ENCODE data around the gene WDR45.
"Not testable (repeated sequence)": the region's sequence is repeated elsewhere in the genome, so short reads cannot be mapped to it uniquely, and the experiment has no call there.

WDR45 gene

GRCh38 chrX:49079489-49080428, at the start of gene WDR45:
Gene WDR45 (minus strand): TSS chrX:49079887. CDS start chrX:49078095, 1,792 bp downstream.
- peak; percentile 33 for DNase-seq

DNA sequence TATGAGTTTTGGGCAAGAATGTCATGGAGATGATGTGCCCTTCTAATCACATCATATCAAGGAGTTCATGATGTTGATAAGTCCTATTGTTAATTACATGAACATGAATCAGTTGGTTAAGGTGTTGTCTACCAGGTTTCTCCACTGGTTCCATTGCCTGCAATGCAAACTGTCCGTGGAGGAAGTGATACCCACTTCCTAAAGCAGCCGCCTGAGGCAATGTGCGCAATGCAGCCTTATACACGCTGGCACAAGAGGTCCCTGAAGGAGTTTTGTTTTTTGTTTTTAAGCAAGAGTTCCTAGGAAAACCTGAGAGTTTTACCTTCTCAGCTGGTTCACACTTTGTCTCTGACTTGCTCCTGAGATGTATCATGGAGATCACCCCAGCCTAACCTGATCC, 49.7 kb upstream of the WDR45 start:
- DNase-seq: no peak

DNA sequence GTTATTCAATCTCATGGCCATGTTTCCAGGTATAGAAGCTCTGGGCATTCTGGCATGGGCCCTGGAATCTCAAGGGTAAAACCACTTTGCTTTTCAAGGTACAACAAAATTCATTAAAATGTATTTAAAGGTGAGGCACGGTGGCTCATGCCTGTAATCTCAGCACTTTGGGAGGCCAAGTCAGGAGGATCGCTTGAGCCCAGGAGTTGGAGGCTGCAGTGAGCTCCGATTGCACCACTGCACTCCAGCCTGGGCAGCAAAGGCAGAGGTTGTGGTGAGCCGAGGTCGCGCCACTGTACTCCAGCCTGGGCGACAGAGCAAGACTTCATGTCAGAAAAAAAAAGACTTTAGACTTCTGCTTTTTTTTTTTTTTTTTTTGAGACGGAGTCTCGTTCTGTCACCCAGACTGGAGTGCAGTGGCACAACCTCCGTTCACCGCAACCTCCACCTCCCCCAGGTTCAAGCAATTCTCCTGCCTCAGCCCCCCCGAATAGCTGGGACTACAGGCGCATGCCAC, 48.1 kb upstream of the WDR45 start:
- DNase-seq: not testable (repeated sequence)

GRCh38 chrX:49122499-49122898, 42.8 kb upstream of the WDR45 start:
- no peak for DNase-seq

- no peak for DNase-seq
Observed at GRCh38 chrX:49120091-49120490, 40.4 kb upstream of the WDR45 start.

DNA sequence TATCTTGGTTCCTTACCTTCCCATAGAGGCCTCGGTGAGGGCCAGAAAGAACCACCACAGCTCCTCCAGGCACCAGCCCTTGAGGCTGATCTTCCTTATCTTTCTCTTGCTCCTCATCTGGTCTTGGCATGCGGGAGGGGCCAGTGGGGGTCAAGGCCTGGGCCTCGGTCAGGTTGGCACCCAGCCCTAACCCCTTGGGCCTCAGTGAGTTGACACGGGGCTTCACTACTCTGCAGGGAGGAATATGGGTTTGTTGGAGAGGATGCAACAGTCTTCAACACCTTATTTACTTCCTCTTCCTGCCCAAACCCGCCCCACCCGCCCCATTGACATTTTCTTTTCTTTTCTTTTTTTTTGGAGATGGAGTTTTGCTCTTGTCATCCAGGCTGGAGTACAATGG, 37.9 kb upstream of the WDR45 start:
- DNase-seq: no peak

DNA sequence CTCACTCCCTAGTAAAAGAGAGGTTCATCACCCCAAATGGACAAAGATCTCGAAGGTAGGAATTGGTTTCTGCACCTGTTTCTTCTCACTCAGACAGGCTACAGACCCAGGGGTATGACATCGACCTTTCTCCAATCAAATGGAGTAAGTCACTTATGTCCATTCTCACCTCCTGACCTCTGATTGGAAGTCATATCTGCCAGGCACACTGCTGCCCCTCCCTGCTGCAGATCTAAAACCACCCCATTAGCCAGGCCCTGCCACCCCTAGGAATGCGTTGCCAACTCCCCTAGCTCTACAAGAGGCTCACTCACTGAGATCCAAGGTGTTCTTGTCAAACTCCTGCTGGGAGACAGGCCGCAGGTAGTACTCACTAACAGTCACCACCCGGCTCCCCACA, 37.0 kb upstream of the WDR45 start:
- DNase-seq: no peak

DNA sequence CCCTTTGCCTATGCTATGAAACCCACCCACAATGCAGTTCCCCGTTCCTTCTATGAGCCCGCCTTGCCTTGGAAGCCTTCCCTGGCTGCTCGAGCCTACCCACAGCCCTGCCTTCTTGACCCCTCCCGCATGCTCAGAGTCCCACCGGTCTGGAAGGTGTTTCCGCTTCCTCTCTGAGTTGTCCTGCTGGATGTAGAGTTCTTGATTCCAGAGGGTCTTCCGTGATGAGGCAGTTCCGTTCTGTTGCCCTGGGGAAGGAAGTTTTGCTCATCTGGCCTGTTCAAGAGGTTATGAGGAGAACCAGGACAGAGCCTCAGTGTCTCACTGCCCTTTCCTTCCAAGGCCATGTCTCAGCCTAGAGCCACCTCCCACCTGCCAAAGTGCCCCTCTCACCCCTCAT, 36.4 kb upstream of the WDR45 start:
- DNase-seq: no peak

- no peak for DNase-seq
Observed at GRCh38 chrX:49111791-49112190, 32.1 kb upstream of the WDR45 start.

GRCh38 chrX:49110417-49110816, 30.7 kb upstream of the WDR45 start:
- no peak for DNase-seq

GRCh38 chrX:49108641-49109040, 29.0 kb upstream of the WDR45 start:
- DNase-seq: no peak

- no peak for DNase-seq
Observed at GRCh38 chrX:49106930-49107329, 27.2 kb upstream of the WDR45 start.

DNA sequence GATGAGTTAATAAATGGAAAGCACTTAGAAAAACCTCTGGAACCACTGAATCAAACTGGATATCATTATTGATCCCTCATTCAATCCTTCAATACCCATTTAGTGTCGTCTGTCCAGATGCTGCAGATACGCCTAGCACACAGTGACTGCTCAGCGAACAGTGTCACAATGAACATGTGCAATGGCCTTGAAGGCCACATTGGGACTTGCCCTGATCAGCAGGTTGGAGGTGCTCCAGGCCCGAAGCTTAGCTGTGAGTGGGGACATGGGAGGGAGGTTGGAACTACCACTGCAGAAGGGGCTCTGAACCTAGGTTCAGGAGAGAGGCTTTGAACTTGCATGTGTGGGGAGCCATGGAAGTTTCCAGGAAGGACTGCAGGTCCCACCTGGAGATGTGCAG, 26.6 kb upstream of the WDR45 start:
- no peak for DNase-seq

DNA sequence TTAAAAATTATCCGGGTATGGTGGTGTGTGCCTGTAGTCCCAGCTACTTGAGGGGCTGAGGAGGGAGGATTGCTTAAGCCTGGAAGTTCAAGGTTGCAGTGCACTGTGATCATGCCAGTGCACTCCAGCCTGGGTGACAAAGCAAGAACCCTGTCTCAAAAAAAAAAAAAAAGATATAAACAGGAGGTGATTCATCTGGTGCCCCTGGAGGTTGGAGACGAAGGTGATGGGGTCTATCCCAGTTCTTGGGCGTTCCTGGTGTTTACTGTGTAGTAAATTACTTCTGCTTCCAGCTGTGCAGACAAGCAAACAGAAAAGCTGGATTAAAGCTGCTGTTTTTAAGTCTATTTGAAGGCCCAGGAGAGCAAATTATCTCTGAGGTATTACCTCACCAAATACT, 23.9 kb upstream of the WDR45 start:
- no peak for DNase-seq

DNA sequence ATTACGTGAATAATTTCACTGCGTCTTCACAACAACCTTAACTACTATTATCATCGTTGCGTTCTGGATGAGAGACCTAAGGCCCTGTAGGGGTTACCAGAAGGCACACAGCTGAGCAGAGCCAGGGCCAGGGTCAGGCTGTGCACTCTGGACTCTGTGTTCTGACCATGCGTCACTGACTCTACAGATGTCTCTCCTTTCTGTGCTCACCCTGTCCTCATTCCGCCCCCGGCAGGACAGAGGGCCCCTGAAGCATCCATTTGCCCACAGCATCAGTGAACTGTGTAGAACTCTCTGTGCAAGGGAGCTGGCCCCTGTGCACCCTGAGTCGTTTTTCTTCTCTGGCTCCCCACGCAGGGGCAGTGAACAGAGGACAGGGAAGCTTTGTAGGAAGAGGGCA, 22.5 kb upstream of the WDR45 start:
- no peak for DNase-seq

GRCh38 chrX:49101629-49101984, 21.9 kb upstream of the WDR45 start:
- DNase-seq: no peak

- peak; percentile 84 for DNase-seq
Observed at GRCh38 chrX:49100704-49101628, 21.3 kb upstream of the WDR45 start.

- DNase-seq: no peak
Observed at GRCh38 chrX:49096419-49096818, 16.7 kb upstream of the WDR45 start.

DNA sequence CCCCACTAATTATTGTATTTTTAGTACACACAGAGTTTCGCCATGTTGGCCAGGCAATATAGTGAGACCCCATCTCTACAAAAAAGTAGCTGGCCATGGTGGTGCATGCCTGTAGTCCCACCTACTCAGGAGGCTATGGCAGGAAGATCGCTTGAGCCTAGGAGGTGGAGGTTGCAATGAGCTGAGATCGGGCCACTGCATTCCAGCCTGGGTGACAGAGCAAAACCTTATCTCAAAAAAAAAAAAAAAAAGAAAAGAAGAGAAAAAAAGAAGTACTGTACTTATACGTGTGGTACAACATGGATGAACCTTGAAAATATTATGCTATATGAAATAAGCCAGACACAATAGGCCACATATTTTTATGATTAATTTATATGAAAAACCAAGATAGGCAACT, 9.9 kb upstream of the WDR45 start:
- no peak for DNase-seq

- DNase-seq: no peak
Observed at GRCh38 chrX:49082271-49082871, 2.7 kb upstream of the WDR45 start.

GRCh38 chrX:49077941-49078340, 1.7 kb downstream of the WDR45 start:
- DNase-seq: no peak

DNA sequence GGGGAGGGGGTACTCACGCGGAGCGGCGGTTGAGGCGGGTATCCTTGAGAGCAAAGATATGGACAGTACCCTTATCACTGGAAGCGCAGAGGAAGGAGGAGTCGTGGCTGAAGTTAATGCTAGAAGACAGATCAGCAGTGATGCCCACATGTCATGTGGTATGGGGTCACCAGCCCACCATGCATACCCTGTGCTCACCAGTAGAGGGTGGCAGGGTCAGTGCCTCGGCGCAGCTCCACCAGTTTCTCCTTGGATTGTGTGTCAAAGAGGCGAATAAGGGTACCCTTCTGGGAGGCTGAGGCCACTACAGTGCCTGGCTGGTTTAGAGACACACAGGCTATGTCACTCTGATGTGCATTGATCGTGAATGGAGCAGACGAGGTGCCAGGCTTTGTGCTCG, 4.3 kb downstream of the WDR45 start:
- DNase-seq: no peak

Measured in NCI-H2029 (cell line).